GM23338 (cell line): ENCODE results near the gene TCP11. TPM values are rescaled to one million over a fixed set of nuclear protein-coding genes. Genes with fewer than 3 reads are reported as not detected.

Experiments used
- ATAC-seq: fragments of 200-7000 bp; cut with Tn5 transposase; 3 replicates; pipeline ENCODE4 v1.9.1; 2020
- DNase-seq: peaks from one replicate; pipeline ENCODE4 v3.0.0-alpha.2; 2015; ENCODE audit warnings: low spot score
- H2AFZ ChIP-seq: fragments of 200-600 bp; sonication (generic); 2 replicates; pipeline ENCODE4 v1.8.0; 2016; ENCODE audit warnings: antibody characterized with exemption, mild to moderate bottlenecking, moderate library complexity
- H3F3A ChIP-seq: fragments of 200-600 bp; sonication (generic); replicated peaks from 2 replicates; pipeline ENCODE4 v1.8.0; 2017; ENCODE audit warnings: antibody characterized with exemption, mixed run types, low read depth
- H3K27ac ChIP-seq: fragments of 200-600 bp; sonication (generic); 2 replicates; pipeline ENCODE4 v1.6.1; 2016; ENCODE audit warnings: low read depth
- H3K27me3 ChIP-seq: fragments of 200-600 bp; sonication (generic); 2 replicates; pipeline ENCODE4 v1.8.0; 2016; ENCODE audit warnings: mild to moderate bottlenecking, mixed run types, moderate library complexity; ENCODE audit not compliant: insufficient read depth
- H3K36me3 ChIP-seq: fragments of 200-600 bp; sonication (generic); 2 replicates; pipeline ENCODE4 v1.8.0; 2016; ENCODE audit warnings: mild to moderate bottlenecking; ENCODE audit not compliant: insufficient read depth
- H3K4me1 ChIP-seq: fragments of 200-600 bp; sonication (generic); 2 replicates; pipeline ENCODE4 v1.8.0; 2016; ENCODE audit warnings: mild to moderate bottlenecking, moderate library complexity; ENCODE audit not compliant: insufficient read depth
- H3K4me2 ChIP-seq: fragments of 200-600 bp; sonication (generic); 2 replicates; pipeline ENCODE4 v1.7.1; 2017; ENCODE audit warnings: mixed run types
- H3K4me3 ChIP-seq: fragments of 200-600 bp; sonication (generic); 2 replicates; pipeline ENCODE4 v1.6.1; 2016; ENCODE audit warnings: mixed run types
- H3K79me2 ChIP-seq: fragments of 200-600 bp; sonication (generic); replicated peaks from 2 replicates; pipeline ENCODE4 v1.8.0; 2017; ENCODE audit warnings: mild to moderate bottlenecking; ENCODE audit not compliant: insufficient read depth
- H3K9me2 ChIP-seq: fragments of 200-600 bp; sonication (generic); 2 replicates; pipeline ENCODE4 v1.8.0; 2017; ENCODE audit not compliant: insufficient read depth
- H4K20me1 ChIP-seq: fragments of 200-600 bp; sonication (generic); replicated peaks from 2 replicates; pipeline ENCODE4 v1.8.0; 2017; ENCODE audit warnings: mild to moderate bottlenecking; ENCODE audit not compliant: insufficient read depth
- H3K27ac Mint-ChIP-seq: 2 replicates; pipeline ENCODE4 v1.8.0; 2020; ENCODE audit warnings: inconsistent platforms, mild to moderate bottlenecking, moderate library complexity, mixed read lengths
- H3K27me3 Mint-ChIP-seq: 3 replicates; pipeline ENCODE4 v1.8.0; 2022; ENCODE audit warnings: low read depth, mild to moderate bottlenecking, moderate library complexity, mixed read lengths, inconsistent platforms; ENCODE audit not compliant: insufficient read depth, poor library complexity
- H3K36me3 Mint-ChIP-seq: 3 replicates; pipeline ENCODE4 v1.8.0; 2021; ENCODE audit warnings: low read depth, mild to moderate bottlenecking, inconsistent platforms, moderate library complexity, mixed read lengths
- H3K4me1 Mint-ChIP-seq: 3 replicates; pipeline ENCODE4 v1.8.0; 2020; ENCODE audit warnings: mild to moderate bottlenecking, inconsistent platforms, mixed read lengths
- H3K4me3 Mint-ChIP-seq: 3 replicates; pipeline ENCODE4 v1.8.0; 2021; ENCODE audit warnings: moderate library complexity, mild to moderate bottlenecking, inconsistent platforms, mixed read lengths
- H3K9me3 Mint-ChIP-seq: 3 replicates; pipeline ENCODE4 v1.8.0; 2020; ENCODE audit warnings: moderate library complexity, mild to moderate bottlenecking, inconsistent platforms, mixed read lengths
- CREB1 ChIP-seq: fragments of 250-450 bp; sonication (Bioruptor Pico); IDR thresholded peaks from 2 replicates; pipeline ENCODE4 v1.5.0; 2020; ENCODE audit warnings: low read depth, mild to moderate bottlenecking, moderate library complexity
- CTCF ChIP-seq, 2 experiments: fragments of 200-600 bp in 1 of 2; sonication (generic) in 1 of 2; conservative IDR thresholded peaks; 2 replicates each; pipeline versions ENCODE4 v1.5.1 to v1.6.1; 2016 to 2017; ENCODE audit warnings: antibody characterized with exemption in 2 of 2, low read depth in 2 of 2, mild to moderate bottlenecking in 2 of 2, moderate library complexity in 1 of 2
- ETS1 ChIP-seq: IDR thresholded peaks from 2 replicates; pipeline ENCODE4 v1.6.1; 2016; ENCODE audit warnings: antibody characterized with exemption
- EZH2 ChIP-seq: fragments of 200-600 bp; sonication (generic); IDR thresholded peaks from one replicate; pipeline ENCODE4 v1.8.0; 2017; ENCODE audit warnings: antibody characterized with exemption, mild to moderate bottlenecking, low read depth; ENCODE audit not compliant: unreplicated experiment
- EZH2phosphoT487 ChIP-seq: fragments of 200-600 bp; sonication (generic); IDR thresholded peaks from one replicate; pipeline ENCODE4 v1.8.1; 2018; ENCODE audit warnings: antibody characterized with exemption; ENCODE audit not compliant: unreplicated experiment
- JUNB ChIP-seq: IDR thresholded peaks from one replicate; pipeline ENCODE4 v1.6.1; 2016; ENCODE audit warnings: antibody characterized with exemption; ENCODE audit not compliant: unreplicated experiment
- POLR2AphosphoS5 ChIP-seq: IDR thresholded peaks from 2 replicates; pipeline ENCODE4 v1.6.1; 2016; ENCODE audit warnings: antibody characterized with exemption, low read depth
- REST ChIP-seq: IDR thresholded peaks from one replicate; pipeline ENCODE4 v1.6.1; 2018; ENCODE audit warnings: antibody characterized with exemption; ENCODE audit not compliant: unreplicated experiment
- STAT1 ChIP-seq: IDR thresholded peaks from one replicate; pipeline ENCODE4 v1.6.1; 2016; ENCODE audit warnings: antibody characterized with exemption; ENCODE audit not compliant: unreplicated experiment
- ZNF114 ChIP-seq: fragments of 250-450 bp; sonication (Bioruptor Pico); IDR thresholded peaks from 2 replicates; pipeline ENCODE4 v1.5.0; 2020; ENCODE audit warnings: mild to moderate bottlenecking, moderate library complexity
- ZNF331 ChIP-seq: fragments of 250-450 bp; sonication (Bioruptor Pico); IDR thresholded peaks from 2 replicates; pipeline ENCODE4 v1.5.0; 2020; ENCODE audit warnings: low read depth, mild to moderate bottlenecking, moderate library complexity
- ZNF462 ChIP-seq: fragments of 250-450 bp; sonication (Bioruptor Pico); IDR thresholded peaks from 2 replicates; pipeline ENCODE4 v1.5.0; 2020; ENCODE audit warnings: mild to moderate bottlenecking, moderate library complexity
- polyA plus RNA-seq: library from polyadenylated mRNA; unstranded; fragments of >200 nt; fragmentation: Nextera tagmentation; extraction: Ambion mirVana; gene quantifications from 2 replicates; pipeline ENCODE4 v1.2.1, GENCODE V29; 2016
- total RNA-seq: library from RNA; depleted of rRNA; stranded (reverse); fragments of >200 nt; shearing (Covaris generic); gene quantifications from 2 replicates; pipeline ENCODE4 v1.2.3, GENCODE V29; 2014

TCP11 gene
- total and polyA plus RNA-seq, 2 experiments from 2014 or later, result not detected

- H3K36me3 Mint-ChIP-seq, result no peaks in the 10 kb centered on the region
- Histone ChIP-seq H3F3A (no peaks in the 10 kb centered on the region), H3K4me3 (no peak overlapping the region), H4K20me1 (no peaks in the 10 kb centered on the region), H3K27ac (no peak overlapping the region), H3K4me1 (peaks cover 20% of the 10 kb centered on the region), H3K4me2 (no peak overlapping the region), H3K36me3 (no peaks in the 10 kb centered on the region), H3K9me2 (no peaks in the 10 kb centered on the region), H2AFZ (no peak overlapping the region), H3K27me3 (no peaks in the 10 kb centered on the region), H3K79me2 (no peaks in the 10 kb centered on the region)
- no peak for DNase-seq
- no peaks in the 10 kb centered on the region; the same call in 2 of the 3 replicates for H3K9me3 Mint-ChIP-seq
- H3K27ac Mint-ChIP-seq, result no peak overlapping the region
- H3K4me3 Mint-ChIP-seq, result no peak overlapping the region
- no peak for TF ChIP-seq ZNF114
- TF ChIP-seq EZH2, result no peak
- no peak for TF ChIP-seq STAT1
- no peak for TF ChIP-seq POLR2AphosphoS5
- no peak for TF ChIP-seq ZNF462 (CRISPR knock-in tag)
- TF ChIP-seq EZH2phosphoT487, result no peak
- TF ChIP-seq CTCF (conservative IDR thresholded peaks at IDR 0.05; ENCODE audit: low read depth in 2 of 2), result no peak
- no peak for TF ChIP-seq JUNB
- TF ChIP-seq ETS1, result no peak
- TF ChIP-seq CREB1 (CRISPR knock-in tag), result no peak
- TF ChIP-seq ZNF331 (CRISPR knock-in tag), result no peak
- TF ChIP-seq REST, result no peak
- H3K4me1 Mint-ChIP-seq, result peaks cover 28% of the 10 kb centered on the region
- ATAC-seq, result no peak
- no peaks in the 10 kb centered on the region for H3K27me3 Mint-ChIP-seq
These were observed 42.0 kb downstream of the TCP11 start for GRCh38 chr6:35099116-35099515.
